Keratinocyte (primary cell): ENCODE results near the gene MYRFL. TPM values are rescaled to one million over a fixed set of nuclear protein-coding genes. Genes with fewer than 3 reads are reported as not detected.

Source experiments
- DNase-seq: peaks from one replicate; pipeline ENCODE4 v3.0.0-alpha.2; 2011; ENCODE audit warnings: low read depth, missing footprints, low spot score
- FAIRE-seq: peaks from 2 replicates; lab custom pipeline; 2011; peaks lifted over from hg19 to GRCh38; lab: Jason Lieb, UNC
- H2AFZ ChIP-seq: 2 replicates; pipeline ENCODE4 v1.6.0; 2012; ENCODE audit warnings: low read length, control low read depth, inconsistent platforms; ENCODE audit not compliant: control insufficient read depth
- H3K27ac ChIP-seq: 2 replicates; pipeline ENCODE4 v1.5.1; 2011; ENCODE audit warnings: low read length; ENCODE audit not compliant: control insufficient read depth, insufficient read depth
- H3K27me3 ChIP-seq: 3 replicates; pipeline ENCODE4 v1.6.0; 2011; ENCODE audit warnings: low read length; ENCODE audit not compliant: control insufficient read depth, insufficient read depth; ENCODE audit errors: extremely low read depth
- H3K36me3 ChIP-seq, 2 experiments: 2 replicates in 1 of 2; 3 replicates in 1 of 2; pipeline ENCODE4 v1.5.1; 2011; ENCODE audit warnings: low read length in 2 of 2, mild to moderate bottlenecking in 1 of 2; ENCODE audit not compliant: control insufficient read depth in 2 of 2, insufficient read depth in 2 of 2; ENCODE audit errors: extremely low read depth in 1 of 2
- H3K4me1 ChIP-seq: 3 replicates; pipeline ENCODE4 v1.5.1; 2011; ENCODE audit warnings: low read length; ENCODE audit not compliant: control insufficient read depth, insufficient read depth; ENCODE audit errors: extremely low read depth
- H3K4me2 ChIP-seq: 3 replicates; pipeline ENCODE4 v1.6.0; 2011; ENCODE audit warnings: low read depth, low read length; ENCODE audit not compliant: control insufficient read depth, insufficient read depth; ENCODE audit errors: extremely low read depth
- H3K4me3 ChIP-seq, 3 experiments: fragments of 200-600 bp in 1 of 3; sonication (generic) in 1 of 3; 2 replicates in 2 of 3; 3 replicates in 1 of 3; pipeline ENCODE4 v1.5.1; 2011 to 2016; ENCODE audit warnings: low read length in 3 of 3, mild to moderate bottlenecking in 3 of 3, control low read depth in 2 of 3, inconsistent platforms in 1 of 3, low read depth in 1 of 3, mixed read lengths in 1 of 3, mixed run types in 1 of 3, moderate library complexity in 1 of 3; ENCODE audit not compliant: control insufficient read depth in 2 of 3, insufficient read depth in 2 of 3; ENCODE audit errors: extremely low read depth in 1 of 3
- H3K79me2 ChIP-seq: 2 replicates; pipeline ENCODE4 v1.6.0; 2012; ENCODE audit warnings: low read length; ENCODE audit not compliant: control insufficient read depth, insufficient read depth
- H3K9ac ChIP-seq: 3 replicates; pipeline ENCODE4 v1.6.0; 2011; ENCODE audit warnings: low read length; ENCODE audit not compliant: control insufficient read depth, insufficient read depth; ENCODE audit errors: extremely low read depth
- H3K9me1 ChIP-seq: 3 replicates; pipeline ENCODE4 v1.6.0; 2011; ENCODE audit warnings: low read length; ENCODE audit not compliant: control insufficient read depth, insufficient read depth; ENCODE audit errors: extremely low read depth
- H3K9me3 ChIP-seq: 2 replicates; pipeline ENCODE4 v1.5.1; 2012; ENCODE audit warnings: low read depth, low read length; ENCODE audit not compliant: control insufficient read depth
- H4K20me1 ChIP-seq: 3 replicates; pipeline ENCODE4 v1.6.0; 2011; ENCODE audit warnings: low read length; ENCODE audit not compliant: control insufficient read depth, insufficient read depth; ENCODE audit errors: extremely low read depth
- EZH2 ChIP-seq: IDR thresholded peaks from one replicate; pipeline ENCODE4 v1.6.1; 2012; ENCODE audit warnings: inconsistent platforms, mild to moderate bottlenecking, low read length, moderate library complexity
- dilution Hi-C: fragments of 300-500 bp; cut with MboI; formaldehyde crosslinking; loops from one replicate; pipeline ENCODE4 v1.7.0; 2020; ENCODE audit warnings: low sequenced_read_pairs; ENCODE audit not compliant: extremely low pct_ligation_motif_present
- polyA plus RNA-seq, 5 experiments: library from polyadenylated mRNA; depleted of rRNA in 3 of 5; stranded (reverse) in 3 of 5; stranded (forward) in 1 of 5; unstranded in 1 of 5; fragments of >200 nt; gene quantifications; 1 replicate in 1 of 5; 2 replicates in 3 of 5; 3 replicates in 1 of 5; pipeline versions ENCODE4 v1.2.1 to v1.2.3, GENCODE V29; 2011 to 2012; ENCODE audit warnings: missing spikeins in 2 of 5, low read depth in 1 of 5, low replicate concordance in 1 of 5
- TF ChIP-seq, protein P1 (sequence below), 3 experiments: IDR thresholded peaks in 1 of 3; conservative IDR thresholded peaks in 1 of 3; optimal IDR thresholded peaks in 1 of 3; 2 replicates in 2 of 3; 3 replicates in 1 of 3; pipeline versions ENCODE3 to v1.5.1; 2011; ENCODE audit warnings: low read length in 3 of 3, mild to moderate bottlenecking in 3 of 3, moderate library complexity in 2 of 3, control low read depth in 1 of 3, inconsistent platforms in 1 of 3; ENCODE audit not compliant: insufficient read depth in 2 of 3; ENCODE audit errors: extremely low read depth in 1 of 3

The MYRFL gene
- polyA plus RNA-seq, 1 donor (not counting 4 experiments of a cell fraction or from before 2014, with no cell fraction given), result 0.39 TPM

- H3K9me1 ChIP-seq, result no peaks in the 10 kb centered on the region
- no peak overlapping the region for H3K4me2 ChIP-seq
- no peaks in the 10 kb centered on the region for H3K27me3 ChIP-seq
- no peaks in the 10 kb centered on the region for H3K9me3 ChIP-seq
- no peaks in the 10 kb centered on the region for H3K36me3 ChIP-seq
- H3K79me2 ChIP-seq, result no peaks in the 10 kb centered on the region
- H3K4me1 ChIP-seq, result no peaks in the 10 kb centered on the region
- TF ChIP-seq, protein P1, sequence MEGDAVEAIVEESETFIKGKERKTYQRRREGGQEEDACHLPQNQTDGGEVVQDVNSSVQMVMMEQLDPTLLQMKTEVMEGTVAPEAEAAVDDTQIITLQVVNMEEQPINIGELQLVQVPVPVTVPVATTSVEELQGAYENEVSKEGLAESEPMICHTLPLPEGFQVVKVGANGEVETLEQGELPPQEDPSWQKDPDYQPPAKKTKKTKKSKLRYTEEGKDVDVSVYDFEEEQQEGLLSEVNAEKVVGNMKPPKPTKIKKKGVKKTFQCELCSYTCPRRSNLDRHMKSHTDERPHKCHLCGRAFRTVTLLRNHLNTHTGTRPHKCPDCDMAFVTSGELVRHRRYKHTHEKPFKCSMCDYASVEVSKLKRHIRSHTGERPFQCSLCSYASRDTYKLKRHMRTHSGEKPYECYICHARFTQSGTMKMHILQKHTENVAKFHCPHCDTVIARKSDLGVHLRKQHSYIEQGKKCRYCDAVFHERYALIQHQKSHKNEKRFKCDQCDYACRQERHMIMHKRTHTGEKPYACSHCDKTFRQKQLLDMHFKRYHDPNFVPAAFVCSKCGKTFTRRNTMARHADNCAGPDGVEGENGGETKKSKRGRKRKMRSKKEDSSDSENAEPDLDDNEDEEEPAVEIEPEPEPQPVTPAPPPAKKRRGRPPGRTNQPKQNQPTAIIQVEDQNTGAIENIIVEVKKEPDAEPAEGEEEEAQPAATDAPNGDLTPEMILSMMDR (optimal IDR thresholded peaks at IDR 0.05 in 1 of 3, IDR thresholded peaks at IDR 0.05 in 1 of 3, conservative IDR thresholded peaks at IDR 0.05 in 1 of 3; ENCODE audit: extremely low read depth in 1 of 3, insufficient read depth in 2 of 3, low read length in 3 of 3), result no peak
- TF ChIP-seq EZH2, result no peak
- H3K9ac ChIP-seq, result no peak overlapping the region
- H2AFZ ChIP-seq, result no peak overlapping the region
- H3K4me3 ChIP-seq, result no peak overlapping the region
- FAIRE-seq (peak; percentile 17), DNase-seq (no peak)
- dilution Hi-C loops, result no loop called here
- H4K20me1 ChIP-seq, result no peaks in the 10 kb centered on the region
- H3K27ac ChIP-seq, result no peak overlapping the region
Observed at GRCh38 chr12:69866698-69867097, 41.7 kb downstream of the MYRFL start.

DNA sequence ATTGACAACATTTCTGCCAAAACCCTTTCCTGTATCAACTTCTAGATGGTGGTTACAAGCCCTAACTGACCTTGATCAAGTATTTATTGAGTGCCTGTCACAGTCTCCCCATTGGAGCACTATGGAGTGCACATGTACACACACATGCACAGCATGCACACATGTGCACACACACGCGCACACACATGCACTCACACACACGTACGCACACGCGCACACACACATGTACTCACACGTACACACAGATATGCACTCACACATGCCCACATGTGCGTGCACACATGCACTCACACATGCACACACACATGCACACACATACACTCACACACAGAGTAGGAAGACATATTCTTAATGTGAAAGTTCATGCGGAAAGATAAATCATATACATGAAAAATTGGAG is 43.7 kb downstream of the MYRFL start:
- Histone ChIP-seq H3K27ac (no peak overlapping the region), H4K20me1 (no peaks in the 10 kb centered on the region), H3K4me1 (peaks cover 7% of the 10 kb centered on the region), H3K27me3 (no peaks in the 10 kb centered on the region), H3K36me3 (no peaks in the 10 kb centered on the region), H3K4me3 (no peak overlapping the region), H3K79me2 (no peaks in the 10 kb centered on the region), H3K9me1 (no peaks in the 10 kb centered on the region), H3K4me2 (no peak overlapping the region), H2AFZ (no peak overlapping the region), H3K9ac (no peak overlapping the region), H3K9me3 (no peaks in the 10 kb centered on the region)
- dilution Hi-C loops, result no loop called here
- no peak for TF ChIP-seq EZH2
- TF ChIP-seq, protein P1 (optimal IDR thresholded peaks at IDR 0.05 in 1 of 3, IDR thresholded peaks at IDR 0.05 in 1 of 3, conservative IDR thresholded peaks at IDR 0.05 in 1 of 3; ENCODE audit: extremely low read depth in 1 of 3, insufficient read depth in 2 of 3, low read length in 3 of 3), result no peak
- FAIRE-seq (no peak), DNase-seq (no peak)
